C4-2B (cell line): ENCODE results near the gene TBC1D22A.

Source experiments
- H3K27ac ChIP-seq: fragments of 450-650 bp; 2 replicates; pipeline ENCODE4 v1.5.1; 2017
- CTCF ChIP-seq: fragments of 450-650 bp; conservative IDR thresholded peaks from 2 replicates; pipeline ENCODE4 v1.5.1; 2017; ENCODE audit warnings: mild to moderate bottlenecking
- ZFX ChIP-seq: fragments of 450-650 bp; IDR thresholded peaks from 2 replicates; pipeline ENCODE4 v1.6.1; 2017

The TBC1D22A gene

GRCh38 chr22:46937939-46938338, 175.5 kb downstream of the TBC1D22A start:
- TF ChIP-seq ZFX (no peak), CTCF (no peak)
- no peak overlapping the region for H3K27ac ChIP-seq

DNA sequence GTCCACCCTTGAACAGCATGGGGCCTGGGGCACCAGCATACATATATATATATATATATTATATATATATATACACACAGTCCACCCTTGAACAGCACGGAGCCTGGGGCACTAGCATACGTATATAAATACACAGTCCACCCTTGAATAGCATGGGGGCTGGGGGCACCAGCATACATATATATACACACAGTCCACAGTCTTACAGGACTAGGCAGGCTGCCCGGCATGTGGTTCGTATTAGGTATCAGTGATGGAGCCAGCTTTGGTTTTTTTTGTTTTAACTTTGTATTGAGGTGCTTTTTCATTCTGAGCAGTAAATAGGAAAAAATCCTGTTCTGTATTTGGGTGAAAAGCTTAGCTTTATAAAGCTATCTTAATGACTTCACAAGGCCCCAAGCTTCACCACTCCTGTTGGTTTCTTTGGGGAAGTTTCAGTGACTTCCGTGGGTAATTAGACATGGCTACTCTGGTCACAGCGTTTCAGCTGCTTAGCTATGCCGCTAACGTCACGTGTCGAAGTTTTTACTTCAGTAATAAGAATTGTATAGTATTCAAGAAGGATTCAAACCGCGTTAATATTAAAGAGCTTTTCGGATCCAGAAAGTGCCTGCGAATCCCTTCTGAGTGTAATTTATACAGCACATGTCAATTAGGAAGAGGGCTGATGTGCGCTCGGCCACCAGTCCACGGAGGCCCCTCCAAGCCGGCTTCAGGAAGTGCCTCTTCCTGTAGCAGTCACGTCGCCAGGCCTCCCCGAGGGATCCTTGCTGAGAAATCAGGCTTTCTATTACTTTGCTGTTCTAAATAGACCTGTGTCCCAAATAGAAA, 179.7 kb downstream of the TBC1D22A start:
- TF ChIP-seq CTCF, result no peak
- TF ChIP-seq ZFX, result no peak
- no peak overlapping the region for H3K27ac ChIP-seq

GRCh38 chr22:46942799-46943785, 180.6 kb downstream of the TBC1D22A start:
- no peak overlapping the region for H3K27ac ChIP-seq

GRCh38 chr22:46945481-46945880, 183.0 kb downstream of the TBC1D22A start:
- TF ChIP-seq CTCF, result no peak
- TF ChIP-seq ZFX, result no peak
- no peak overlapping the region for H3K27ac ChIP-seq

More at GRCh38 chr22:46942799-46943785, 180.6 kb downstream of the TBC1D22A start:
- TF ChIP-seq ZFX, result no peak
- TF ChIP-seq CTCF, result no peak

- H3K27ac ChIP-seq, result no peak overlapping the region
- TF ChIP-seq ZFX (no peak), CTCF (no peak)
Measured at GRCh38 chr22:46946383-46946962, 184.0 kb downstream of the TBC1D22A start.

- no peak overlapping the region for H3K27ac ChIP-seq
- TF ChIP-seq ZFX (no peak), CTCF (no peak)
Measured at GRCh38 chr22:46947516-46948257, 185.2 kb downstream of the TBC1D22A start.
